Loucy (cell line): ENCODE results near the gene ASB11.

ENCODE experiments used
- CTCF ChIP-seq: fragments of 200-600 bp; sonication (generic); conservative IDR thresholded peaks from 2 replicates; pipeline ENCODE4 v1.5.1; 2014; ENCODE audit warnings: mild to moderate bottlenecking, antibody characterized with exemption, low read length
- EZH2phosphoT487 ChIP-seq: fragments of 200-600 bp; IDR thresholded peaks from 2 replicates; pipeline ENCODE4 v1.6.1; 2018; ENCODE audit warnings: antibody characterized with exemption, mild to moderate bottlenecking, moderate library complexity, borderline replicate concordance

GRCh38 chrX:15271757-15272156 is 43.7 kb downstream of the ASB11 start:
- no peak for TF ChIP-seq CTCF
- no peak for TF ChIP-seq EZH2phosphoT487
